Neutrophil (primary cell): Measurements from ENCODE around the gene TIMP2.

ENCODE experiments used
- H3K27ac ChIP-seq: fragments of 200-600 bp; sonication (generic); 2 replicates; pipeline ENCODE4 v1.5.1; 2016; ENCODE audit warnings: mild to moderate bottlenecking, moderate library complexity
- H3K27me3 ChIP-seq: fragments of 200-600 bp; sonication (generic); 2 replicates; pipeline ENCODE4 v1.6.0; 2016; ENCODE audit warnings: mild to moderate bottlenecking
- H3K36me3 ChIP-seq: fragments of 200-600 bp; sonication (generic); 2 replicates; pipeline ENCODE4 v1.5.1; 2017
- H3K4me1 ChIP-seq, 2 experiments: fragments of 200-600 bp in 1 of 2; sonication (generic) in 1 of 2; 1 replicate in 1 of 2; 2 replicates in 1 of 2; pipeline versions ENCODE4 v1.5.1 to v1.6.1; 2013 to 2016; ENCODE audit warnings: low read depth in 1 of 2, low read length in 1 of 2, mild to moderate bottlenecking in 1 of 2, moderate library complexity in 1 of 2; ENCODE audit not compliant: control insufficient read depth in 1 of 2, insufficient read depth in 1 of 2
- H3K4me3 ChIP-seq, 2 experiments: fragments of 200-600 bp in 1 of 2; sonication (generic) in 1 of 2; 1 replicate in 1 of 2; 2 replicates in 1 of 2; pipeline ENCODE4 v1.5.1; 2013 to 2016; ENCODE audit warnings: low read depth in 1 of 2, low read length in 1 of 2, mild to moderate bottlenecking in 1 of 2, moderate library complexity in 1 of 2
- H3K9me3 ChIP-seq: fragments of 200-600 bp; sonication (generic); 2 replicates; pipeline ENCODE4 v1.5.1; 2016
- CTCF ChIP-seq: fragments of 200-600 bp; sonication (generic); IDR thresholded peaks from 2 replicates; pipeline ENCODE4 v1.5.1; 2016; ENCODE audit warnings: antibody characterized with exemption

The TIMP2 gene

DNA sequence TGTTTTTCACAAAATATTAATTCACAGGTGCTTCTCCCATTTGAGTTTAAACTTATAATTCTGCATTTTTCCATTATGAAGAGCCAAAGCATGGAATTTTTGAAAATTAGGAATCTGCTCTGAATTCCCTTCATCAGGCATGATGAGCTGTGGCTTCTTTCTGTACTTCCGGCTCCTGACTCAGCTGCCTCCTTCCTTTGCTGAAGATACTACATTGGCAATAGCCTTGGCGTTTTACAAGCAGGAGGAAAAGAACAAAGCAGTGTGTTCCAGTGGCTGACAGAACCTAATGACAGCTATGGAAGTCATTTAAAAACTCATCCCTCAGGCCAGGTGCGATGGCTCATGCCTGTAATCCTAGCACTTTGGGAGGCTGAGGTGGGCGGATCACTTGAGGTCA is 66.1 kb downstream of the TIMP2 start:
- Histone ChIP-seq H3K4me3 (no peak overlapping the region), H3K9me3 (no peaks in the 10 kb centered on the region), H3K4me1 (peaks cover 4 to 17% of the 10 kb centered on the region in 2 experiments), H3K27me3 (no peaks in the 10 kb centered on the region), H3K27ac (no peak overlapping the region), H3K36me3 (peaks cover 86% of the 10 kb centered on the region)
- no peak for TF ChIP-seq CTCF

- no peak for TF ChIP-seq CTCF
- Histone ChIP-seq H3K27ac (no peak overlapping the region), H3K27me3 (no peaks in the 10 kb centered on the region), H3K4me3 (no peak overlapping the region), H3K9me3 (no peaks in the 10 kb centered on the region), H3K36me3 (peaks cover 88% of the 10 kb centered on the region), H3K4me1 (peaks cover 0 to 12% of the 10 kb centered on the region in 2 experiments)
Measured at GRCh38 chr17:78857266-78857665, 67.9 kb downstream of the TIMP2 start.

- Histone ChIP-seq H3K4me3 (no peak overlapping the region), H3K4me1 (peaks cover 0 to 10% of the 10 kb centered on the region in 2 experiments), H3K36me3 (peaks cover 86% of the 10 kb centered on the region), H3K27ac (peak overlapping the region; percentile 31), H3K9me3 (no peaks in the 10 kb centered on the region), H3K27me3 (no peaks in the 10 kb centered on the region)
- TF ChIP-seq CTCF, result no peak
Measured at GRCh38 chr17:78855561-78856165, 69.5 kb downstream of the TIMP2 start.

DNA sequence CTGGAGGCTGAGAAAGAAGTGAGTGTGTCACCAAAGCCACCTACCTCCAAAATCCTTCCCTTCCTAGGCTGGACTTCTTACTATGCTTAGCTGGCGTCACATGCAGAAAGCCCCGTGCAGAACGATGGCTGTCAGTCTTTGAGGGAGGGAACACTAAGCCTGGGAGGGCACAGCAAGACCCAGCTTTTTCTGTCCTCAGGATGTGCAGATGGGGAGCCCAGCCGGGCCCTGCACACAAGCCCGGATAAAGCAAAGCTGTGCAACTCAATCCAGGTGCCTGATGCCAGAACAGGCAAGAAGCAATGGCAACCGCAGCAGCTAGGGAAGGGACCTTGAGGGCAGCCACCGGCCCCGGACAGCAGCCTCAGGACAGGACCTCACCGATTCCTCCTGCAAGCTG is 70.7 kb downstream of the TIMP2 start:
- Histone ChIP-seq H3K36me3 (peaks cover 76% of the 10 kb centered on the region), H3K4me3 (no peak overlapping the region), H3K27ac (peak overlapping the region; percentile 47), H3K27me3 (no peaks in the 10 kb centered on the region), H3K4me1 (peaks cover 0 to 10% of the 10 kb centered on the region in 2 experiments), H3K9me3 (no peaks in the 10 kb centered on the region)
- TF ChIP-seq CTCF, result no peak

- no peak overlapping the region for H3K4me3 ChIP-seq
- H3K27ac ChIP-seq, result peak overlapping the region; percentile 47
- peaks cover 72% of the 10 kb centered on the region for H3K36me3 ChIP-seq
- no peaks in the 10 kb centered on the region for H3K27me3 ChIP-seq
- TF ChIP-seq CTCF, result no peak
- peaks cover 0 to 10% of the 10 kb centered on the region in 2 experiments for H3K4me1 ChIP-seq
- no peaks in the 10 kb centered on the region for H3K9me3 ChIP-seq
Measured at GRCh38 chr17:78853926-78854394, 71.2 kb downstream of the TIMP2 start.
